K562 (cell line): ENCODE measurements around the gene PUSL1. TPM values are rescaled to one million over a fixed set of nuclear protein-coding genes. Genes with fewer than 3 reads are reported as not detected.
A peak's percentile ranks its signal among the peaks of the same experiment; 100 is the strongest.

ENCODE experiments used
- E2F6 ChIP-seq, 2 experiments: IDR thresholded peaks; 2 replicates each; pipeline ENCODE4 v1.6.1; 2011; ENCODE audit warnings: borderline replicate concordance in 1 of 2, control low read depth in 1 of 2, low read depth in 1 of 2, low read length in 1 of 2, mild to moderate bottlenecking in 1 of 2, mixed read lengths in 1 of 2, moderate library complexity in 1 of 2; ENCODE audit not compliant: insufficient read depth in 1 of 2, insufficient read length in 1 of 2, poor library complexity in 1 of 2, severe bottlenecking in 1 of 2; ENCODE audit errors: extremely low read depth in 1 of 2
- IRF2 ChIP-seq: sonication (generic); formaldehyde crosslinking; IDR thresholded peaks from 2 replicates; pipeline ENCODE4 v1.8.1; 2022; ENCODE audit warnings: mild to moderate bottlenecking, missing genetic modification reagents
- MLLT1 ChIP-seq, 2 experiments: fragments of 450-650 bp; IDR thresholded peaks; 2 replicates each; pipeline ENCODE4 v1.6.1; 2016
- TAF15 ChIP-seq: fragments of 200-400 bp; formaldehyde crosslinking; IDR thresholded peaks from 2 replicates; pipeline ENCODE4 v1.6.1; 2017; ENCODE audit warnings: mild to moderate bottlenecking, low read depth, low read length, moderate library complexity
- ZNF197 ChIP-seq: fragments of 200-800 bp; sonication (Bioruptor generic); IDR thresholded peaks from 2 replicates; pipeline ENCODE4 v1.6.1; 2016; ENCODE audit warnings: low read depth, missing genetic modification characterization, missing compliant biosample characterization
- ZNF3 ChIP-seq: fragments of 250-450 bp; sonication (Bioruptor Pico); IDR thresholded peaks from 2 replicates; pipeline ENCODE4 v1.5.0; 2021; ENCODE audit warnings: mild to moderate bottlenecking, moderate library complexity
- ZNF584 ChIP-seq: fragments of 200-800 bp; sonication (Bioruptor generic); IDR thresholded peaks from 2 replicates; pipeline ENCODE4 v1.6.1; 2016; ENCODE audit warnings: low read depth, mild to moderate bottlenecking, missing genetic modification characterization, missing compliant biosample characterization
- ZNF589 ChIP-seq: fragments of 200-800 bp; sonication (Bioruptor generic); IDR thresholded peaks from 2 replicates; pipeline ENCODE4 v1.6.1; 2016; ENCODE audit warnings: low read depth, missing genetic modification characterization, missing compliant biosample characterization
- ZNF592 ChIP-seq: fragments of 450-650 bp; IDR thresholded peaks from 2 replicates; pipeline ENCODE4 v1.6.1; 2017; ENCODE audit warnings: antibody characterized with exemption, mild to moderate bottlenecking
- ZNF655 ChIP-seq: fragments of 250-450 bp; sonication (Bioruptor Pico); IDR thresholded peaks from 2 replicates; pipeline ENCODE4 v1.5.0; 2021
- ZNF764 ChIP-seq: fragments of 250-450 bp; sonication (Bioruptor Pico); IDR thresholded peaks from 2 replicates; pipeline ENCODE4 v1.4.0; 2020; ENCODE audit warnings: low read depth, mild to moderate bottlenecking, moderate library complexity
- ZNF778 ChIP-seq: fragments of 450-650 bp; formaldehyde crosslinking; IDR thresholded peaks from 2 replicates; pipeline ENCODE4 v1.4.0; 2020; ENCODE audit warnings: mild to moderate bottlenecking, moderate library complexity
- polyA plus RNA-seq, 8 experiments: library from polyadenylated mRNA; depleted of rRNA in 4 of 8; stranded (reverse) in 5 of 8; unstranded in 3 of 8; fragments of >200 nt; fragmentation: Nextera tagmentation in 2 of 8; fragmentation: Illumina TruSeq in 1 of 8; extraction: Ambion mirVana in 2 of 8; extraction: Trizol in 1 of 8; gene quantifications; 2 replicates each; pipeline versions ENCODE4 v1.2.1 to v1.2.3, GENCODE V29; 2011 to 2014; ENCODE audit warnings: inconsistent platforms in 1 of 8, missing spikeins in 1 of 8
- total RNA-seq, 7 experiments: library from RNA; depleted of rRNA in 6 of 7; stranded (reverse); fragments of >200 nt in 6 of 7; fragmentation: Illumina TruSeq in 2 of 7; extraction: Trizol in 2 of 7; gene quantifications; 2 replicates each; pipeline versions ENCODE4 v1.2.1 to v1.2.3, GENCODE V29; 2011 to 2021; ENCODE audit warnings: low replicate concordance in 1 of 7

Gene PUSL1
- total and polyA plus RNA-seq, 9 of the 15 experiments (the other 6 are each of a cell fraction or from before 2014, with no cell fraction given) = 0.62 to 86.9 (median 13.6) TPM

GRCh38 chr1:1347663-1348419, 39.4 kb downstream of the PUSL1 start (continued):
- TF ChIP-seq ZNF592 (peak; percentile 36; the same call in 1 of the 2 replicates), ZNF589 (CRISPR knock-in tag) (no peak), ZNF655 (CRISPR knock-in tag) (no peak), IRF2 (no peak), E2F6 (IDR thresholded peaks at IDR 0.05; ENCODE audit: borderline replicate concordance in 1 of 2, extremely low read depth in 1 of 2, insufficient read depth in 1 of 2, insufficient read length in 1 of 2, low read depth in 1 of 2, low read length in 1 of 2, poor library complexity in 1 of 2, severe bottlenecking in 1 of 2) (peak; percentile 59 to 80), ZNF584 (no peak), TAF15 (no peak), ZNF197 (no peak), ZNF778 (CRISPR knock-in tag) (no peak), MLLT1 (IDR thresholded peaks at IDR 0.05) (no peak), ZNF764 (no peak), ZNF3 (CRISPR knock-in tag) (no peak)
